Vagina (tissue), 2 donors: Measurements from ENCODE around the gene DLG2. TPM values are rescaled to one million over a fixed set of nuclear protein-coding genes. Genes with fewer than 3 reads are reported as not detected.

Experiments
- DNase-seq, 2 donors: peaks; one replicate each; pipeline ENCODE4 v3.0.0-alpha.2; 2017; ENCODE audit errors: extremely low spot score in 2 of 2
- H3K27ac ChIP-seq: fragments of 200-600 bp; sonication (generic); one replicate; pipeline ENCODE4 v1.5.1; 2019
- H3K27me3 ChIP-seq: fragments of 200-600 bp; sonication (generic); one replicate; pipeline ENCODE4 v1.5.1; 2019
- H3K36me3 ChIP-seq, 2 donors: fragments of 200-600 bp; sonication (generic); one replicate each; pipeline ENCODE4 v1.5.1; 2017 to 2019
- H3K4me1 ChIP-seq: fragments of 200-600 bp; sonication (generic); one replicate; pipeline ENCODE4 v1.5.1; 2019
- H3K4me3 ChIP-seq, 2 donors: fragments of 200-600 bp; sonication (generic); 1 replicate in 1 of 2; 2 replicates in 1 of 2; pipeline ENCODE4 v1.5.1; 2016 to 2019
- H3K9me3 ChIP-seq: fragments of 200-600 bp; sonication (generic); one replicate; pipeline ENCODE4 v1.5.1; 2019
- CTCF ChIP-seq, 3 experiments: fragments of 450-650 bp in 2 of 3; fragments of 200-600 bp in 1 of 3; sonication (generic) in 1 of 3; IDR thresholded peaks; one replicate each; pipeline ENCODE4 v1.5.1; 2017 to 2019; ENCODE audit warnings: antibody characterized with exemption in 3 of 3, mild to moderate bottlenecking in 2 of 3, moderate library complexity in 2 of 3
- POLR2A ChIP-seq, 2 donors: fragments of 450-650 bp; IDR thresholded peaks; one replicate each; pipeline ENCODE4 v1.6.1; 2017; ENCODE audit warnings: antibody characterized with exemption in 2 of 2, mild to moderate bottlenecking in 2 of 2, moderate library complexity in 2 of 2
- POLR2AphosphoS5 ChIP-seq, 2 donors: sonication (generic); formaldehyde crosslinking; IDR thresholded peaks; one replicate each; pipeline ENCODE4 v1.9.0; 2017; ENCODE audit warnings: antibody characterized with exemption in 2 of 2, mild to moderate bottlenecking in 2 of 2, low read depth in 1 of 2; ENCODE audit not compliant: insufficient read depth in 1 of 2
- intact Hi-C: fragments of 100-400 bp; cut with DNase I; formaldehyde crosslinking; loops from one replicate; pipeline ENCODE4 v1.15.1; 2023
- total RNA-seq: library from RNA; depleted of rRNA; stranded (reverse); fragments of >200 nt; gene quantifications from one replicate; pipeline ENCODE4 v1.2.3, GENCODE V29; 2016

Gene DLG2
- total RNA-seq, 1 donor from 2014 or later, result 10.1 TPM

- intact Hi-C loops, result no loop called here
- Histone ChIP-seq H3K27ac (no peak overlapping the region), H3K4me3 (no peak overlapping the region), H3K4me1 (peaks cover 8% of the 10 kb centered on the region), H3K9me3 (no peaks in the 10 kb centered on the region), H3K27me3 (no peaks in the 10 kb centered on the region), H3K36me3 (no peaks in the 10 kb centered on the region)
- DNase-seq, result no peak
- no peak for TF ChIP-seq POLR2AphosphoS5 (IDR thresholded peaks at IDR 0.05; ENCODE audit: insufficient read depth in 1 of 2, low read depth in 1 of 2)
- no peak for TF ChIP-seq CTCF (IDR thresholded peaks at IDR 0.05)
- TF ChIP-seq POLR2A (IDR thresholded peaks at IDR 0.05), result no peak
Measured at GRCh38 chr11:83717537-83717936, 1909.6 kb downstream of the DLG2 start.

- no peak overlapping the region for H3K4me3 ChIP-seq
- no peaks in the 10 kb centered on the region for H3K36me3 ChIP-seq
- no peak for DNase-seq
- intact Hi-C loops, result no loop called here
- H3K27me3 ChIP-seq, result no peaks in the 10 kb centered on the region
- no peaks in the 10 kb centered on the region for H3K9me3 ChIP-seq
- peaks cover 8% of the 10 kb centered on the region for H3K4me1 ChIP-seq
- H3K27ac ChIP-seq, result no peak overlapping the region
- TF ChIP-seq POLR2A (IDR thresholded peaks at IDR 0.05), result no peak
- no peak for TF ChIP-seq CTCF (IDR thresholded peaks at IDR 0.05)
- TF ChIP-seq POLR2AphosphoS5 (IDR thresholded peaks at IDR 0.05; ENCODE audit: insufficient read depth in 1 of 2, low read depth in 1 of 2), result no peak
Measured at GRCh38 chr11:83715927-83716535, 1911.1 kb downstream of the DLG2 start.

GRCh38 chr11:83713708-83714107, 1913.4 kb downstream of the DLG2 start:
- H3K27me3 ChIP-seq, result no peaks in the 10 kb centered on the region
- H3K27ac ChIP-seq, result no peak overlapping the region
- no peak overlapping the region for H3K4me3 ChIP-seq
- intact Hi-C loops, result no loop called here
- H3K9me3 ChIP-seq, result no peaks in the 10 kb centered on the region
- H3K4me1 ChIP-seq, result peaks cover 8% of the 10 kb centered on the region
- no peak for DNase-seq
- H3K36me3 ChIP-seq, result no peaks in the 10 kb centered on the region
- TF ChIP-seq POLR2AphosphoS5 (IDR thresholded peaks at IDR 0.05; ENCODE audit: insufficient read depth in 1 of 2, low read depth in 1 of 2) (no peak), CTCF (IDR thresholded peaks at IDR 0.05) (no peak), POLR2A (IDR thresholded peaks at IDR 0.05) (no peak)

GRCh38 chr11:83711106-83711527, 1916.0 kb downstream of the DLG2 start:
- intact Hi-C loops, result no loop called here
- Histone ChIP-seq H3K36me3 (no peaks in the 10 kb centered on the region), H3K27me3 (no peaks in the 10 kb centered on the region), H3K27ac (no peak overlapping the region), H3K4me3 (no peak overlapping the region), H3K9me3 (no peaks in the 10 kb centered on the region), H3K4me1 (peaks cover 8% of the 10 kb centered on the region)
- DNase-seq, result no peak
- no peak for TF ChIP-seq POLR2AphosphoS5 (IDR thresholded peaks at IDR 0.05; ENCODE audit: insufficient read depth in 1 of 2, low read depth in 1 of 2)

GRCh38 chr11:83709434-83709833, 1917.7 kb downstream of the DLG2 start:
- Histone ChIP-seq H3K27me3 (no peaks in the 10 kb centered on the region), H3K4me1 (no peaks in the 10 kb centered on the region), H3K36me3 (no peaks in the 10 kb centered on the region), H3K9me3 (no peaks in the 10 kb centered on the region), H3K27ac (no peak overlapping the region), H3K4me3 (no peak overlapping the region)
- no peak for DNase-seq
- TF ChIP-seq POLR2A (IDR thresholded peaks at IDR 0.05) (no peak), CTCF (IDR thresholded peaks at IDR 0.05) (no peak), POLR2AphosphoS5 (IDR thresholded peaks at IDR 0.05; ENCODE audit: insufficient read depth in 1 of 2, low read depth in 1 of 2) (no peak)
- intact Hi-C loops, result no loop called here
